Nephron progenitor cell (in vitro differentiated cells): Measurements from ENCODE around the gene AHCTF1.

Experiments used
- DNase-seq: peaks from one replicate; pipeline ENCODE4 v3.0.0; 2021
- H3K27ac Mint-ChIP-seq: 2 replicates; pipeline ENCODE4 v1.8.0; 2021; ENCODE audit warnings: mild to moderate bottlenecking, moderate library complexity, mixed read lengths
- H3K27me3 Mint-ChIP-seq: 2 replicates; pipeline ENCODE4 v1.8.0; 2021; ENCODE audit warnings: mild to moderate bottlenecking, low read depth, mixed read lengths; ENCODE audit not compliant: poor library complexity
- H3K36me3 Mint-ChIP-seq: 2 replicates; pipeline ENCODE4 v1.8.0; 2021; ENCODE audit warnings: low read depth, mixed read lengths
- H3K4me1 Mint-ChIP-seq: 2 replicates; pipeline ENCODE4 v1.8.0; 2021; ENCODE audit warnings: mixed read lengths
- H3K4me3 Mint-ChIP-seq: 2 replicates; pipeline ENCODE4 v1.8.0; 2021; ENCODE audit warnings: mild to moderate bottlenecking, moderate library complexity, mixed read lengths
- H3K9me3 Mint-ChIP-seq: 2 replicates; pipeline ENCODE4 v1.8.0; 2021; ENCODE audit warnings: mild to moderate bottlenecking, moderate library complexity, mixed read lengths
- TF ChIP-seq, protein P1 (sequence below): fragments of 200-600 bp; sonication (generic); IDR thresholded peaks from 2 replicates; pipeline ENCODE4 v1.5.0; 2021; ENCODE audit warnings: antibody characterized with exemption

AHCTF1 gene

DNA sequence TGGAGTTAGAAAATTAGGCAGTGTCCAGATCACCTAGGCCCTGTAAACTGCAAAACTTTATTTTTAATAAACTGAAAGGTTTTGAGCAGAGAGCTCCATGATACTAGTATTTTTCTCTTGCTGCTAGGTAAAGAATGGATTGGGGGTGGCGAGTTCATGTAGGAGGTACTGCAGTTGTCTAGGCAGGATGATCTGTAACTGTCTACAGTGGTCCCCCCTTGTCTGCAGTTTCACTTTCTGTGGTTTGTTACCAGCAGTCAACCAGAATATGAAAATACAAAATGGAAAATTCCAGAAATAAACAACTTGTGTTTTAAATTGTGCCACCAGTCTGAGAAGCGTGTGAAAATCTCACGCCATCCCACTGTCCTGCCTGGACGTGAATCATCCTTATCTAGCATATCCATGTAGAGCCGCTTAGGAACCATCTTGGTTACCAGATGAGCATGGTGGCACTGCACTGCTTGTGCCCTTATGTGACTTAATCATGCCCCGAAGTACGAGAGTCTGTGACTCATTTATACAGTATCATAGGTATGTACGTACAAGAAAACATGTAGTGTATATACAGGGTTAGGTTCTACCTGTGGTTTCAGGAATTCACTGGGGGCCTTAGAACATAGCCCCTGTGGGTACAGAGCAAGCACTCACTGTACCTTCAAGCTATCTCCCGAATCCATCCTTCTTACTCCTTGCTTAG, 94.2 kb downstream of the AHCTF1 start:
- H3K4me1 Mint-ChIP-seq = no peaks in the 10 kb centered on the region
- no peak for DNase-seq
- H3K36me3 Mint-ChIP-seq = peaks cover 24% of the 10 kb centered on the region
- TF ChIP-seq, protein P1, sequence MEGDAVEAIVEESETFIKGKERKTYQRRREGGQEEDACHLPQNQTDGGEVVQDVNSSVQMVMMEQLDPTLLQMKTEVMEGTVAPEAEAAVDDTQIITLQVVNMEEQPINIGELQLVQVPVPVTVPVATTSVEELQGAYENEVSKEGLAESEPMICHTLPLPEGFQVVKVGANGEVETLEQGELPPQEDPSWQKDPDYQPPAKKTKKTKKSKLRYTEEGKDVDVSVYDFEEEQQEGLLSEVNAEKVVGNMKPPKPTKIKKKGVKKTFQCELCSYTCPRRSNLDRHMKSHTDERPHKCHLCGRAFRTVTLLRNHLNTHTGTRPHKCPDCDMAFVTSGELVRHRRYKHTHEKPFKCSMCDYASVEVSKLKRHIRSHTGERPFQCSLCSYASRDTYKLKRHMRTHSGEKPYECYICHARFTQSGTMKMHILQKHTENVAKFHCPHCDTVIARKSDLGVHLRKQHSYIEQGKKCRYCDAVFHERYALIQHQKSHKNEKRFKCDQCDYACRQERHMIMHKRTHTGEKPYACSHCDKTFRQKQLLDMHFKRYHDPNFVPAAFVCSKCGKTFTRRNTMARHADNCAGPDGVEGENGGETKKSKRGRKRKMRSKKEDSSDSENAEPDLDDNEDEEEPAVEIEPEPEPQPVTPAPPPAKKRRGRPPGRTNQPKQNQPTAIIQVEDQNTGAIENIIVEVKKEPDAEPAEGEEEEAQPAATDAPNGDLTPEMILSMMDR = no peak
- no peak overlapping the region for H3K4me3 Mint-ChIP-seq
- no peaks in the 10 kb centered on the region for H3K9me3 Mint-ChIP-seq
- H3K27me3 Mint-ChIP-seq = no peaks in the 10 kb centered on the region
- no peak overlapping the region for H3K27ac Mint-ChIP-seq

DNA sequence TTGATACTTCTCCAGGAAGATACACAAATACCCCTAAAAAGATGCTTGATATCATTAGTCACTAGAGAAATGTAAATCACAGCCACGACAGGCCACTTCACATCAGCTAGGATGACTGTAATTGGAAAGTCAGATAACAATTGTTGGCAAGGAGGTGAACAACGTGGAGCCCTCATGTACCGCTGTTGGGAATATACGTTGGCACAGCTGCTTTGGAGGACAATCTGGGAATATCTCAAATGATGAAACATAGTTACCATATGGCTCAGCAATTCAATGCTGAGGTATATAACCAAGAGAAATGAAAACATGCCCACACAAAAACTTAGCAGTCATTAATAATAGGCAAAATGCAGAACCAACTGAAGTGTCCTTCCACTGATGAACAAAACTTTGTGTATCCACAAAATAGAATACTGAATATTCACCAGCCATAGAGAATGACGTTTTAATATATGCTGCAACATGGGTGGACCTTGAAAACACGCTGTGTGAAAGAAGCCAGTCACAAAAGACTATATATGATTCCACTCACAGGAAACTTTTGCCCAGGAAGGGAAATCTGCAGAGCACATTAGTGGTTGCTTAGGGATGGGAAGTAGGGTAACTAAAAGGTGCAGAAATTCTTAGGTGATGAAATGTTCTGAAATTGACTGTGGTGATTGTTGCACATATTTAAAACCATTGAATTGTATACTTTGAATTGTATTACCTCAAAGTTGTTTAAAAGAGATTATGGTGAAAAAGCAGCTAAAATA, 95.4 kb downstream of the AHCTF1 start:
- Mint-ChIP-seq H3K4me3 (no peak overlapping the region), H3K27ac (no peak overlapping the region), H3K36me3 (peaks cover 22% of the 10 kb centered on the region), H3K27me3 (no peaks in the 10 kb centered on the region), H3K9me3 (peaks cover 4% of the 10 kb centered on the region), H3K4me1 (no peaks in the 10 kb centered on the region)
- no peak for DNase-seq
- TF ChIP-seq, protein P1 = no peak

DNA sequence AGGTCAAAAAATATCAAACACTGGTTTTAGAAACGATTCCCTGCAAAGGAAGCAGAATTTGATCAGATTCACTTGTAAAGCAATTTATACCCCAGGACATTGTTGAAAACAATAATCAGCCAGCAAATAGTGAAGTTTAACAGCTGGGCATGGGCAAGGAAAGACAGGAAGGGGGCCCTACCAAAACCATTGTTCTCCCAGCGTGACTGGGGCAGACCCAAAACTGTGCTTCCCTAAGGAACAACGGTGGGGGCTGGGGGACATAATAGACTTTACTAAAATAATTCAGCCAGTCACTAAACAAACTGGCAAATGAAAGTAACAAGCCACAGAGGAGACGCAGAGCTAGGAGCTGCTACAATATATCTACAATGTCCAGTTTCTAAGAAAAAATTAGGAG, 100.2 kb downstream of the AHCTF1 start:
- Mint-ChIP-seq H3K4me1 (no peaks in the 10 kb centered on the region), H3K9me3 (peaks cover 32% of the 10 kb centered on the region)

DNA sequence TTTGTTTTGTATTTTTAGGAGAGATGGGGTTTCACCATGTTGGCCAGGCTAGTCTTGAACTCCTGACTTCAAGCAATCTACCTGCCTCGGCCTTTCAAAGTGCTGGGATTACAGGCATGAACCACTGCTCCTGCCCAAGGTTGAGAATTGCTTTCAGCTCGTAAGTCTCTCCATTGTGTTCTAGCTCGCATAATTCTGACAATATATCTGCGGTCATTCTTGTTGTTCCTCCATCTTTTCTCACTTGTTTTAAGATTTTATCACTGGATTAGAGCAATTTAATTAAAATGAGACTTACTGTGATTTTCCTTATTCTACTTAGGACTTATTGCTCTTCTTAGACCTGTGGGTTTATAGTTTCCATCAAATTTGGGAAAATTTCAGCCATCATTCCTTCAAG, 102.9 kb downstream of the AHCTF1 start:
- TF ChIP-seq, protein P1 = no peak
- H3K4me3 Mint-ChIP-seq = no peak overlapping the region
- peaks cover 7% of the 10 kb centered on the region for H3K36me3 Mint-ChIP-seq
- peaks cover 7% of the 10 kb centered on the region for H3K27me3 Mint-ChIP-seq
- no peaks in the 10 kb centered on the region for H3K4me1 Mint-ChIP-seq
- DNase-seq = no peak
- H3K27ac Mint-ChIP-seq = no peak overlapping the region
- H3K9me3 Mint-ChIP-seq = peaks cover 32% of the 10 kb centered on the region

More for the DNA sequence above, 100.2 kb downstream of the AHCTF1 start:
- TF ChIP-seq, protein P1 = no peak
- peaks cover 4% of the 10 kb centered on the region for H3K27me3 Mint-ChIP-seq
- no peak overlapping the region for H3K27ac Mint-ChIP-seq
- no peak overlapping the region for H3K4me3 Mint-ChIP-seq
- H3K36me3 Mint-ChIP-seq = peaks cover 7% of the 10 kb centered on the region
- DNase-seq = no peak

DNA sequence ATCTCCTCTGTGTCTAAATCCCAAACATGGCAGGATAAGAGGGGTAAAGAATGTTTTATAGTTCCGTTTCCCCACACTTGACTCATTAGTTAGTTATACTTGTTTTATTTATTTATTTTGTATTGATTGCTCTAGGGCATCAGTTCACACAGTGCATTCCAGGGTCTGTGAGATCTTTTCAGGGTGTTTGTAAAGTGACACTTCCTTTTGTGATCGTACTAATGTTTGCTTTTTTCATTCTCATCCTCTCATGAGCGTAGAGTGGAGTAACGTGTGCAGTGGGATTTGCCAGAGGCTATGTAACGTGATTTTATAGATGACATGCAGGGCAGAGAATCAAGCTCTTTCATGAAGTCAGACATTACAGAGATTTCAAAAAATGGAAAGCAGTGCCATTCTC, 104.4 kb downstream of the AHCTF1 start:
- no peak overlapping the region for H3K4me3 Mint-ChIP-seq
- TF ChIP-seq, protein P1 = no peak

More for the DNA sequence above, 104.4 kb downstream of the AHCTF1 start:
- Mint-ChIP-seq H3K36me3 (peaks cover 7% of the 10 kb centered on the region), H3K9me3 (peaks cover 32% of the 10 kb centered on the region), H3K27ac (no peak overlapping the region), H3K27me3 (peaks cover 9% of the 10 kb centered on the region), H3K4me1 (no peaks in the 10 kb centered on the region)
- no peak for DNase-seq
